Natural killer cell (primary cell): ENCODE measurements around the gene ACBD4. TPM values are rescaled to one million over a fixed set of nuclear protein-coding genes. Genes with fewer than 3 reads are reported as not detected.

Experiments
- ATAC-seq, 3 donors: fragments of 150-1000 bp in 2 of 3; fragments of 200-7000 bp in 1 of 3; cut with Tn5 transposase; 1 replicate in 1 of 3; 2 replicates in 2 of 3; pipeline ENCODE4 v1.10.0; 2021; ENCODE audit warnings: mild to moderate bottlenecking in 2 of 3, moderate library complexity in 2 of 3
- DNase-seq, 2 donors: peaks; one replicate each; pipeline versions ENCODE4 v3.0.0 to v3.0.0-alpha.2; 2013 to 2021; ENCODE audit warnings: mixed read lengths in 1 of 2
- H3K27ac ChIP-seq: one replicate; pipeline ENCODE4 v1.5.1; 2013; ENCODE audit warnings: mild to moderate bottlenecking, low read length
- H3K27me3 ChIP-seq: one replicate; pipeline ENCODE4 v1.6.1; 2013; ENCODE audit warnings: low read length; ENCODE audit not compliant: control insufficient read depth, insufficient read depth
- H3K36me3 ChIP-seq: one replicate; pipeline ENCODE4 v1.6.1; 2013; ENCODE audit warnings: low read length; ENCODE audit not compliant: control insufficient read depth, insufficient read depth
- H3K4me1 ChIP-seq: one replicate; pipeline ENCODE4 v1.6.1; 2013; ENCODE audit warnings: low read length; ENCODE audit not compliant: control insufficient read depth, insufficient read depth
- H3K4me3 ChIP-seq: one replicate; pipeline ENCODE4 v1.5.1; 2013; ENCODE audit warnings: low read length
- H3K9me3 ChIP-seq: one replicate; pipeline ENCODE4 v1.6.1; 2013; ENCODE audit warnings: low read length; ENCODE audit not compliant: control insufficient read depth, insufficient read depth
- H3K27ac Mint-ChIP-seq, 2 donors: one replicate each; pipeline ENCODE4 v1.8.0; 2022; ENCODE audit warnings: mild to moderate bottlenecking in 2 of 2, mixed read lengths in 2 of 2, moderate library complexity in 1 of 2
- H3K27me3 Mint-ChIP-seq, 2 donors: one replicate each; pipeline ENCODE4 v1.8.0; 2022; ENCODE audit warnings: low read depth in 2 of 2, mixed read lengths in 2 of 2
- H3K36me3 Mint-ChIP-seq: one replicate; pipeline ENCODE4 v1.8.0; 2022; ENCODE audit warnings: mixed read lengths
- H3K4me1 Mint-ChIP-seq, 2 donors: one replicate each; pipeline ENCODE4 v1.8.0; 2022; ENCODE audit warnings: mixed read lengths in 2 of 2
- H3K4me3 Mint-ChIP-seq: one replicate; pipeline ENCODE4 v1.8.0; 2022; ENCODE audit warnings: mild to moderate bottlenecking, moderate library complexity, mixed read lengths
- H3K9me3 Mint-ChIP-seq, 2 donors: one replicate each; pipeline ENCODE4 v1.8.0; 2022; ENCODE audit warnings: mixed read lengths in 2 of 2
- CTCF ChIP-seq: fragments of 200-600 bp; IDR thresholded peaks from one replicate; pipeline ENCODE4 v1.8.0; 2022; ENCODE audit warnings: antibody characterized with exemption
- WGBS: methylation state at CpG from one replicate; pipeline ENCODE4 v1.1.7; 2013; ENCODE audit warnings: missing lambda C conversion rate; ENCODE audit not compliant: insufficient coverage; 5-methylcytosine and 5-hydroxymethylcytosine counted together
- intact Hi-C: fragments of 100-400 bp; cut with micrococcal nuclease; formaldehyde crosslinking; loops from one replicate; pipeline ENCODE4 v1.14.2; 2022
- total RNA-seq, 4 donors: library from RNA; stranded (reverse); fragments of 120-200 nt in 1 of 4; gene quantifications; one replicate each; pipeline versions ENCODE4 v1.2.3 to v1.2.4, GENCODE V29; 2013 to 2022

Gene ACBD4
- total RNA-seq, 3 donors from 2014 or later (not counting 1 experiment from before 2014, with no cell fraction given), result 12.0 to 15.9 (median 14.2) TPM

- Mint-ChIP-seq H3K27ac (no peak overlapping the region), H3K4me1 (no peaks in the 10 kb centered on the region), H3K27me3 (peaks cover 0 to 3% of the 10 kb centered on the region in 2 donors), H3K36me3 (no peaks in the 10 kb centered on the region), H3K9me3 (no peaks in the 10 kb centered on the region), H3K4me3 (no peak overlapping the region)
- intact Hi-C loops, result no loop called here
- H3K27ac ChIP-seq, result no peak overlapping the region
- H3K9me3 ChIP-seq, result no peaks in the 10 kb centered on the region
- DNase-seq (no peak), ATAC-seq (no peak)
- H3K4me3 ChIP-seq, result no peak overlapping the region
- H3K36me3 ChIP-seq, result no peaks in the 10 kb centered on the region
- TF ChIP-seq CTCF, result no peak
- H3K27me3 ChIP-seq, result no peaks in the 10 kb centered on the region
- peaks cover 8% of the 10 kb centered on the region for H3K4me1 ChIP-seq
- WGBS, result 98% methylated on average over 6 of the region's 8 CpGs
Measured at GRCh38 chr17:45125509-45125908, 10.0 kb upstream of the ACBD4 start.

- Mint-ChIP-seq H3K27me3 (peaks cover 0 to 3% of the 10 kb centered on the region in 2 donors), H3K36me3 (no peaks in the 10 kb centered on the region), H3K4me3 (no peak overlapping the region), H3K4me1 (peaks cover 0 to 3% of the 10 kb centered on the region in 2 donors), H3K9me3 (no peaks in the 10 kb centered on the region), H3K27ac (no peak overlapping the region)
- peaks cover 15% of the 10 kb centered on the region for H3K4me1 ChIP-seq
- DNase-seq (no peak), ATAC-seq (no peak)
- no peak overlapping the region for H3K27ac ChIP-seq
- H3K4me3 ChIP-seq, result no peak overlapping the region
- H3K27me3 ChIP-seq, result no peaks in the 10 kb centered on the region
- no peaks in the 10 kb centered on the region for H3K9me3 ChIP-seq
- intact Hi-C loops, result no loop called here
- no peaks in the 10 kb centered on the region for H3K36me3 ChIP-seq
- 96% methylated on average over 8 of the region's 8 CpGs for WGBS
- no peak for TF ChIP-seq CTCF
Measured at GRCh38 chr17:45127207-45127547, 8.3 kb upstream of the ACBD4 start.

GRCh38 chr17:45127548-45128300 is 7.8 kb upstream of the ACBD4 start:
- Mint-ChIP-seq H3K27ac (peak overlapping the region in 1 of 2 donors; percentile 15), H3K36me3 (no peaks in the 10 kb centered on the region), H3K4me1 (peaks cover 0 to 3% of the 10 kb centered on the region in 2 donors), H3K9me3 (no peaks in the 10 kb centered on the region), H3K4me3 (no peak overlapping the region), H3K27me3 (peaks cover 0 to 3% of the 10 kb centered on the region in 2 donors)
- ATAC-seq (no peak), DNase-seq (no peak)
- Histone ChIP-seq H3K27me3 (no peaks in the 10 kb centered on the region), H3K4me1 (peaks cover 15% of the 10 kb centered on the region), H3K36me3 (no peaks in the 10 kb centered on the region), H3K27ac (no peak overlapping the region), H3K4me3 (no peak overlapping the region), H3K9me3 (no peaks in the 10 kb centered on the region)
- WGBS, result 87% methylated on average over 20 of the region's 20 CpGs
- no peak for TF ChIP-seq CTCF
- intact Hi-C loops, result no loop called here

GRCh38 chr17:45128331-45128730 is 7.2 kb upstream of the ACBD4 start:
- Mint-ChIP-seq H3K4me3 (no peak overlapping the region), H3K36me3 (no peaks in the 10 kb centered on the region), H3K4me1 (peaks cover 0 to 3% of the 10 kb centered on the region in 2 donors), H3K27me3 (peaks cover 0 to 3% of the 10 kb centered on the region in 2 donors), H3K27ac (no peak overlapping the region), H3K9me3 (no peaks in the 10 kb centered on the region)
- intact Hi-C loops, result no loop called here
- ATAC-seq (no peak), DNase-seq (no peak)
- H3K27me3 ChIP-seq, result no peaks in the 10 kb centered on the region
- H3K4me1 ChIP-seq, result peaks cover 21% of the 10 kb centered on the region
- no peaks in the 10 kb centered on the region for H3K36me3 ChIP-seq
- H3K9me3 ChIP-seq, result no peaks in the 10 kb centered on the region
- 83% methylated on average over 5 of the region's 5 CpGs for WGBS
- H3K27ac ChIP-seq, result no peak overlapping the region
- no peak for TF ChIP-seq CTCF
- H3K4me3 ChIP-seq, result no peak overlapping the region
